Loucy (cell line): ENCODE measurements around the gene MRPS27.

ENCODE experiments used
- EZH2phosphoT487 ChIP-seq: fragments of 200-600 bp; IDR thresholded peaks from 2 replicates; pipeline ENCODE4 v1.6.1; 2018; ENCODE audit warnings: antibody characterized with exemption, mild to moderate bottlenecking, moderate library complexity, borderline replicate concordance
- TF ChIP-seq, protein P1 (sequence below): fragments of 200-600 bp; sonication (generic); conservative IDR thresholded peaks from 2 replicates; pipeline ENCODE4 v1.5.1; 2014; ENCODE audit warnings: mild to moderate bottlenecking, antibody characterized with exemption, low read length

DNA sequence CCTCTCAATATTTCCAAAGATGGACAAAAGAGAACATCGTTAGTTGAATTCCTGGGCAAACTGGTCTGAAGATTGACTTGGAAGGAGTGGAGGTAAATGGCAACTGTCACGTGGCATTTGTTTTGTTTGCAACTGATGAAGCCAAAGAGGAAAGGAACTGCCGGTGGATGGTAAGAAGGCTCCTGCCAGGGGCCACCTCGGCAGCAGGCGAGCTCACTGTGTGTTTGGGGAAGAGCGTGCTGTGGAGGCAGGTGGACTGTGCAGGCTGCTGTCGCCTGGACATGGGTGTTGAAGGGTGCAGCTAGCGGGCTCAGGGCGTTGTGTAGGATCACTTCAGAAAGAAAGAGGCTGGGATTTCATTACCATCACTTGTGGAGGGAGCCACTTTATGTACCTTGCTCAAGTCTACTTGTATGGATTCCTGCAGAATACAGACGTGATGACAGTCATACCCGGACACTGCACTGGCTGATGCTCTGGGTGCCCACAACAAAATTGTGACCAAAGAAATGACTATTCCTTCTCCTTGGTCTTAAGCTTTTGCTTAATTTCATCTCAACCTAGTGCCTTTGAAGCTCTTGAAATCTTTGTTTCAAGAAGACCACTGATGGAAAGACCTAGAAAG is 140.1 kb downstream of the MRPS27 start:
- TF ChIP-seq, protein P1, sequence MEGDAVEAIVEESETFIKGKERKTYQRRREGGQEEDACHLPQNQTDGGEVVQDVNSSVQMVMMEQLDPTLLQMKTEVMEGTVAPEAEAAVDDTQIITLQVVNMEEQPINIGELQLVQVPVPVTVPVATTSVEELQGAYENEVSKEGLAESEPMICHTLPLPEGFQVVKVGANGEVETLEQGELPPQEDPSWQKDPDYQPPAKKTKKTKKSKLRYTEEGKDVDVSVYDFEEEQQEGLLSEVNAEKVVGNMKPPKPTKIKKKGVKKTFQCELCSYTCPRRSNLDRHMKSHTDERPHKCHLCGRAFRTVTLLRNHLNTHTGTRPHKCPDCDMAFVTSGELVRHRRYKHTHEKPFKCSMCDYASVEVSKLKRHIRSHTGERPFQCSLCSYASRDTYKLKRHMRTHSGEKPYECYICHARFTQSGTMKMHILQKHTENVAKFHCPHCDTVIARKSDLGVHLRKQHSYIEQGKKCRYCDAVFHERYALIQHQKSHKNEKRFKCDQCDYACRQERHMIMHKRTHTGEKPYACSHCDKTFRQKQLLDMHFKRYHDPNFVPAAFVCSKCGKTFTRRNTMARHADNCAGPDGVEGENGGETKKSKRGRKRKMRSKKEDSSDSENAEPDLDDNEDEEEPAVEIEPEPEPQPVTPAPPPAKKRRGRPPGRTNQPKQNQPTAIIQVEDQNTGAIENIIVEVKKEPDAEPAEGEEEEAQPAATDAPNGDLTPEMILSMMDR: no peak
- no peak for TF ChIP-seq EZH2phosphoT487
